AG04449 (cell line): ENCODE results near the gene JUN.

Source experiments
- CTCF ChIA-PET: fragments of 350-600 bp; formaldehyde crosslinking; extraction: SDS; loops from one replicate; lab custom pipeline; 2021; ENCODE audit warnings: antibody characterized with exemption; lab: Yijun Ruan, JAX
- POLR2A ChIA-PET: fragments of 400-600, 350-600 bp; formaldehyde crosslinking; extraction: SDS; loops from one replicate; lab custom pipeline; 2020; ENCODE audit warnings: antibody characterized with exemption, inconsistent platforms; lab: Yijun Ruan, JAX
- DNase-seq: peaks from one replicate; pipeline ENCODE4 v3.0.0-alpha.2; 2010; ENCODE audit warnings: low read depth, low spot score
- H3K4me3 ChIP-seq: 2 replicates; pipeline ENCODE4 v1.5.1; 2011; ENCODE audit warnings: low read depth, mild to moderate bottlenecking, control low read depth, low read length
- CTCF ChIP-seq: IDR thresholded peaks from one replicate; pipeline ENCODE4 v1.5.1; 2011; ENCODE audit warnings: mild to moderate bottlenecking, moderate library complexity, low read length, control low read depth, inconsistent platforms; ENCODE audit not compliant: insufficient read depth; ENCODE audit errors: missing control alignments

The JUN gene

GRCh38 chr1:58746182-58746581 is 37.7 kb downstream of the JUN start:
- TF ChIP-seq CTCF: no peak
- POLR2A ChIA-PET: no interaction called here
- DNase-seq: no peak
- CTCF ChIA-PET: interaction anchor here (1.5 kb wide), 1 partner anchor 1013 kb away, joined by 4 read pairs; no protein-coding TSS in a partner anchor
- no peak overlapping the region for H3K4me3 ChIP-seq

DNA sequence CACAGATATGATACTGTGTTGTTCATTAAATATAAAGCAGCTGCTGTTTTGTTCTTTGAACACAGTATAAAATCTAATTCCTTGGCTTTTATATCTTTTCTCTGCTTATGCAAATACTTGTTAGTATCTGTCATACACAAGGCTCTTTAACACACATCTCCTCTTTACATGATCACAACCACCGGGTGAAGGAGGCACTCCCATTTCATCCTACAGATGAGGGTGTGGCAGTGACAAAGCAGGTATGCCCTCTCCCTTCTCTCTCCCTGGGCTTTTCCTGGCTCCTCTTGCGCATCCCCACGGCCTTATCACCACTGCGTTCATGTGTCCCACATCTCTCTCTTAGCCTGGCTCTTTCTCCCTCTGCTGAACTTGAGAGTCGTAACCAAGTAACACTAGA is 38.2 kb downstream of the JUN start:
- CTCF ChIA-PET: interaction anchor here (1.5 to 7.8 kb wide), 3 partner anchors 18 to 1013 kb away, joined by 4 to 57 read pairs (median 30); no protein-coding TSS in a partner anchor
- no peak overlapping the region for H3K4me3 ChIP-seq
- POLR2A ChIA-PET: no interaction called here
- no peak for DNase-seq
- no peak for TF ChIP-seq CTCF

DNA sequence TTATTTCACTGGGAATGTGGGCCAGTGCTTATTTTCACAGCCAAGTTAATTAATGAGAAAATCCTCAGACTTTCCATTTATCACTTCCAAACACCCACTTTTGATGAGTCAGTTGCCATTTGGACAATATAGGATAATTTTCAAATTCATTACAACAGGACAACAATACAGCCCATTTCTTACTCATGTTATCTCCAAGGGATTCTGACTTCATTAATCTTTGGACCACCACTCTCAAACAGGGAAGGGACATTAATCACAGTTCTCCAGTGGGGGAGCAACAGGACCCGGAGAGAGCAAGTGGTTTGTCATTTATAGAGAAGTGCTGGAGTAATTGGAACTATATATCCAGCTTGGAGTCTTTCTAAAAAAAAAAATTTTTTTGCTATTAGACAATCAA is 38.7 kb downstream of the JUN start:
- no peak overlapping the region for H3K4me3 ChIP-seq
- ChIA-PET POLR2A (no interaction called here), CTCF (interaction anchor here (1.0 to 7.8 kb wide), 4 partner anchors 18 to 1014 kb away, joined by 3 to 57 read pairs (median 17); no protein-coding TSS in a partner anchor)
- no peak for DNase-seq
- no peak for TF ChIP-seq CTCF

GRCh38 chr1:58741678-58742553 is 41.9 kb downstream of the JUN start:
- no peak overlapping the region for H3K4me3 ChIP-seq
- no peak for TF ChIP-seq CTCF
- no peak for DNase-seq
- POLR2A ChIA-PET: interaction anchor here (2.0 kb wide), 1 partner anchor 42 kb away, joined by 4 read pairs; the partner anchor contains the start of gene JUN
- CTCF ChIA-PET: interaction anchor here (0.7 to 7.8 kb wide), 14 partner anchors 10 to 1018 kb away, joined by 3 to 71 read pairs (median 4); no protein-coding TSS in a partner anchor

- POLR2A ChIA-PET: no interaction called here
- CTCF ChIA-PET: interaction anchor here (0.6 to 7.8 kb wide), 23 partner anchors 11 to 1232 kb away, joined by 3 to 71 read pairs (median 3); partner anchors contain the start of gene JUN
These were observed 43.9 kb downstream of the JUN start for GRCh38 chr1:58739856-58740466.

More at GRCh38 chr1:58739856-58740466, 43.9 kb downstream of the JUN start:
- TF ChIP-seq CTCF: peak; percentile 32
- DNase-seq: no peak
- no peak overlapping the region for H3K4me3 ChIP-seq
